SKM-1 (cell line): Measurements from ENCODE around the gene COLGALT1.
"Not testable (repeated sequence)": the region's sequence is repeated elsewhere in the genome, so short reads cannot be mapped to it uniquely, and the experiment has no call there.

Experiments
- DNase-seq: peaks from one replicate; lab custom pipeline; 2025; ENCODE audit not compliant: unreplicated experiment; lab: John Stamatoyannopoulos, UW

Gene COLGALT1

DNA sequence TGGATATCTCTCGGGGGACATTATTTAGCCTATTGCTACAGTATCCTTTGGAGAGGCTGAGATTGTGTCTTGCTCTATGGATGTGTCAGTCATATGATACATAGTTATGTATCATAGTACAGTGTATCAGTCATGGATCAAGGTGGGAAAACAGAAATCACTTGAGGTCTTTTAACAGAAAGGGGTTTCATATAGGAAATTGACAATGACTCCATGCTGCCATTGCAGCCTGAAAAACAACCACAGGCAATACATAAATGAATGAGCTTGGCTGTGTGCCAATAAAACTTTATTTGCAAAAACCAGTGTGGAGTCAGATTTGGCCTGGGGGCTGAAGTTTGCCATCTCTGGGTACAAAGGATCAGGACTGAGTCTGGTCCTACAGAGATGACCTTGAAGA, 35.4 kb downstream of the COLGALT1 start:
- DNase-seq = no peak

DNA sequence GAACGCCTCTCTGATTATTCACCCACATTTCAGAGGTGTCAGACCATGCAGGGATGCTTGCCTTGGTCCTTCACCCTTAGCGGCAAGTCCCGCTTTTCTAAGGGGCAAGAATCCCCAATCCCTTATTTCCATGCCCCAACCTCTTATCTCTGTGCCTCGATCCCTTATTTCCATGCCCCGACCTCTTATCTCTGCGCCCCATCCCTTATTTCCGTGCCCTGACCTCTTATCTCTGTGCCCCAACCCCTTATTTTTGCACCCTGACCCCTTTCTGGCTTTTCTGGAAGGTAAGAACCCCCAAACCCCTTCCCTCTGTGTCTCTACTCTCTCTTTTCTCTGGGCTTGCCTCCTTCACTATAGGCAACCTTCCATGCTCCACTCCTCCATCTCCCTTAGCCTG, 38.8 kb downstream of the COLGALT1 start:
- not testable (repeated sequence) for DNase-seq

DNA sequence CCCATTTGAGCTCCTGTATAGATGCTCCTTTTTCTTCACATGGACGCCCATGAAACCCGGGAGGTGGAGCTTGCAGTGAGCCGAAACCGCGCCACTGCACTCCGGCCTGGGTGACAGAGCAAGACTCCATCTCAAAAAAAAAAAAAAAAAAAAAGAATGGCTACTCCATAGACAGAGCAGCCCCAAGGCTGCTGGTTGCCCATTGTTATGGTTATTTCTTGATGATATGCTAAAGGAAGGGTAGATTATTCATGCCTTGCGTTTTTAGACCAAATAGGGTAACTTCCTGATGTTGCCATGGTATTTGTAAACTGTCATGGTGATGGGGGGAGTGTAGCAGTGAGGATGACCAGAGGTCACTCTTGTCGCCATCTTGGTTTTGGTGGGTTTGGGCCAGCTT, 42.6 kb downstream of the COLGALT1 start:
- DNase-seq = not testable (repeated sequence)

DNA sequence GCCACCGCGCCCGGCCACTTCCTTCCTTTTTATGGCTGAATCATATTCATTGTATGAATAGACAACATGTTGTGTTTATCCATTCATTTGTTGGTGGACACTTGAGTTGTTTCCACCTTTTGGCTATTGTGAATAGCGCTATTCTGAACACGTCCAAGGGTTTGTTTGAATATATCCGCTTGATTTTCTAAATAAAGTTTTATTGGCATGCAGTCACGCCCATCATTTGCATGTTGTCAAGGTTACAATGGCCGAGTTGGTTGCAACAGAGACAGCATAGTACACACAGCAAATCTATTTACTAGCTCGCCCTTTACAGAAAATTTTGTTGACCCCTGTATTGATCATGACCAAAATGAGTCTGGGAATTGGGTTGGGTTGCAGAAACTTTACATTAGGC, 43.5 kb downstream of the COLGALT1 start:
- no peak for DNase-seq

DNA sequence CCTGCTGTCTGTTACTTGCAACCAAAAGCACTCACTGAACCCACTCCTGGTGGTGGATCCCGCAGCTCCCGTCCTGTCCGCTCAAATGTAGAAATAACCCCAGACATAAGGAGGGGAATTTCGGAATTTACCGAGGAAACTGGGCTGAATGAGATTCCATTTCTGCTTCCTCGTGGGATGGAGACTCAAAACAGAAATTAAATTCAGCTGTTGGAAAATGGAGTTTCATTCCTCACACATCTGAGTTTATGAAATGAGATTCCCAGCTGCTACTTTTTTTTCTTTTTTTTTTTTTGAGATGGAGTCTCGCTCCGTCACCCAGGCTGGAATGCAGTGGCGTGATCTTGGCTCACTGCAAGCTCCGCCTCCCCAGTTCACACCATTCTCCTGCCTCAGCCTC, 44.3 kb downstream of the COLGALT1 start:
- no peak for DNase-seq

DNA sequence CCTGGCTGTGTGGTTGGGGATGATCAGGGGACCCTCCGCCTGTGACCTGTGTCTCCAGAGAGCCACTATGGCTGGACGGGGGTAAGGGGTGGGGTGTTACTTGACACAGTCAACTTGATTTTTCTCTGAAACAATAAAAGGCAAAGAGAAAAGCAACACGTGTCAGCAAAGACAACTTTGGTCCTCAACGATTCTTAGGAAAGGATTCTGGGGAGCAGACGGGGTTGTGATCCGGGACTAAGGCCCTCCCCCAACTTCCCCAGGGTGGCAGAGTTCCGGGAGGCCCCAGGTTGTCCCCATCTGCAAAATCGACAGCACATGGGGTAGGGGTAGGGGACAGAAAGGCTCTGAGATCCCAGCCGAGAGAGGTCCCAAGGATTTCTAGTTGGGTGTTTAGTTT, 46.2 kb downstream of the COLGALT1 start:
- DNase-seq = no peak

DNA sequence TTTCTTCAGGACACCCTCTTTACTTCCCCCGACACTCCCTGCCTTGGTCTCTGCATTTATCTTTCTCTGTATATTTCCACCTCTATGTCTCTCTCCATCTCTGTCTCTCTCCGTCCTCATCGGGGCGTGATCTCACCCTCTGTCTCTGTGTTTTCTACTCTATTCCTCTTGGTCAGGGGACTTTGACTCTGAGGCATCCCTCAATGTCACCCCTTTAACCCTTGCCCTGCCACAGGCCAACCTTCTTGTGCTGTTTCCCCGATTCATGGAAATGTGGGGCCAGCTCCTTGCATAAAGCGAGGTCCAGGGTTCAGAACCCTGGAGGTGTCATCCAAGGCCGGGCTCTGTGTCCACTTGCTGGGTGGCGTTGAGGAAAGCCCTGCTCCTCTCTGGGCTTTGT, 46.8 kb downstream of the COLGALT1 start:
- no peak for DNase-seq

DNA sequence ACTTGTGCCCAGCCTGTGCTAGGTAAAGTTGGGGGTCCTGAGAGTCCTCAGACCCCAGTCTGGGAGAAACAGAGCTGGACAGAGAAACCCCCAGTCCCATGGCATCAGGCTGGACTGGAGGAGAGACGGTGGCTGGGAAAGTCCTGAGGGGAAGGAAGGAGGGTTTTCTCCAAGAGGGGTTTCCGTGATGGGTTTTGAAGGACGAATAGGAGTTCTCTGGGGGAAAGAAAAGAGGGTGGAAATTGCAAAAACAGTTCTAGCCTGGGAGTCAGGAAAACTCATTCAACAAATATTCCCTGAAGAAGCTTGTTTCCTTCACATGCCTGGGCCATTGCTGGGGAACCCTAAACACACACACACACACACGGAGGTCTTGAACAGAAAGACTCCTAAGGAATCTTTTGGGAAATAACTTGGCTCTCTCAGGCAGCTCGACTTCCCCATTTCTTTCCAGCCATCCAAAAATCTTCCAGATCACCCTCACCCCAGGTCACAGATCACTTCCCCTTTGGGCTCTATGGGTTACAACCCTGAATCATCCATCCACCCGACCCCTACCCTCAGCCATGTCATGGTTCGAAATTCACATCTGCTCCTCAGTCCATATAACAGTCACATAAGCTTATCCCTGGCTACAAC, 47.5 kb downstream of the COLGALT1 start:
- no peak for DNase-seq

DNA sequence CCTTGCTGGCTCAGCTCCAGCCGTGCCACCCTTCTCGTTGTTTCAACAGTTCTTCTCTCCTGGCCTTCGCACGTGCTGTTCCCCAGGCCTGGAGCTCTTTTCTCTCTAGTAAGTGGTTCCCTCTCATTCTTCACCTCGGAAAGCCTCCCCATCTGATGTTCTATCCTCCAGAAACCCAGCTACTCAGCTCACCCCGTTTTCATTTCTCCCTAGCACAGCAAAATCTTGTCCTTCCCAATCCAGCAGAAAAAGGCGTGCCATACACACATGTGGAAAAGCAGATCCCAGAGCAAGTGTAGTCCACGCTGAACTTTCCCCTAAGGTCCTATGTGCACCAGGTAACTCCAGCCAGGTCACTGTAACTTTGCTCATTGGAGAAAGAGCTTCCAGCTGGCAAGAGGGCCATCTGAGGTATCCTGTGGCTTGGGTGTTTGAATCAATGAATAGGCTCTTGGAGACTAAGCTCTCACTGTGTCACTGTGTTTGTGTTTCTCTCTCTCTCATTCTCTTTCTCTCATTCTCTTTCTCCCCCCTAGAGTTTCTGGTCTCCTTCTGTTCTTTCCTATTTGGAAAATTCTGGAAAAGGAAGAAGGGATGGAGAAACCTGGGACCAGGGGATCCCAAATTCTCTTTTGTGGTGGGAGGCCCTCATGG, 49.0 kb downstream of the COLGALT1 start:
- DNase-seq = no peak

DNA sequence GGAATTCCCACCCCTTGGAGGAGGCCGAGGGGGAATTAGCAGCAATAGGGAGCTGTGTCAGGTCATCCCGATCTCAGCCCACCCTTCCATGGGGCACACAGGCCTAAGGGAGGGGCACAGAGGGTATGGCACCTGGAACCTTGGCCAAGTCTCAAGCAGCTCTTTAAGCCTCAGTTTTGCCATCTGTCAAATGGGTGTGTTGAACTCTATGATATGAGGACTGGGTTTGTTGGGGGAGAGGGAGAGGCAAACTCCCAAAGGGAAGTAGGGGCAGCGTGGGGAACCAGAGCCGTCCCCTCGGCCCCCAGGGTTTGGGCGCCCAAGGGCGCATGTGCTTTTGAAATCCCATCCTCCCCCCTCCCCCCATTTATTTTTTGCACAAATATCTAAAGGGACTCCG, 49.7 kb downstream of the COLGALT1 start:
- DNase-seq = no peak

DNA sequence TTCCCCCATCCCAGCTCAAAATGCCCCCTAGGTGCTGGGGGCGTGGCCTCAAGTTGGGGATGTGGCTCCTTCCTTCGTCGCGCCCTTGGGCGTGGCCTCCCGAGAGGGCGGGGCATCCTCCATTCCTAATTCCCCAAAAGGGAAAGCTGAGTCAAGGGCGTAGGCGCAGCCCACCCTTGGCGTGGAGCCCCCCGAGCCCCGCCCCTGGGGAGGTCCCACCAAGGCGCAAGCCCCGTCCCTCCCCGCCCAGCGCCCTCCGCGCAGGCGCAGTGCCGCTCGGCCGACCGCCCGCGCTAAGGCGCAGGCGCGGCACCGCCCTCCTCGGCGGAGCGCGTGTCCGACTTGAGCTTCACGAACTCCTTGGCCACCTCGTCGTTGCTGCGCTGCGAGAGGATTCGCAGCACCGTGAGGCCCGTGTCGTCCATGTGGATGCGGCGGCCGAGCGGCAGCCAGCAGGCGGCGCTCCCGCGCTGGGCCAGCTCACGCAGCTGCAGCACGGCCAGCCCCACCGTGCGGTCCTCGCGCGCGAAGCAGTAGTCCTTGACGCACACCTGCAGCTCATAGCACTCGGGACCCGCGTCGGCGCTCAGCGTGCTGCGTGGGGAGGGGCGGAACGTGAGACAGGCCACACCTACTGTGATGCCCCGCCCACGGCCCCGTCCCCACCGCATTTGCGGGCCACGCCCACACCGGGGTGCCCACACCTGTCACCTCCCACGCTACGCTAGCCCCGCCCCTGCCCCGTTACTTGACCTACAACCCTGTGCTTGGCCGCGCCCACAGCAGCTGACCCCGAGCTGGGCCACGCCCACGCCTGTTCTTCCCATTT, 50.5 kb downstream of the COLGALT1 start:
- peak; percentile 75 for DNase-seq

DNA sequence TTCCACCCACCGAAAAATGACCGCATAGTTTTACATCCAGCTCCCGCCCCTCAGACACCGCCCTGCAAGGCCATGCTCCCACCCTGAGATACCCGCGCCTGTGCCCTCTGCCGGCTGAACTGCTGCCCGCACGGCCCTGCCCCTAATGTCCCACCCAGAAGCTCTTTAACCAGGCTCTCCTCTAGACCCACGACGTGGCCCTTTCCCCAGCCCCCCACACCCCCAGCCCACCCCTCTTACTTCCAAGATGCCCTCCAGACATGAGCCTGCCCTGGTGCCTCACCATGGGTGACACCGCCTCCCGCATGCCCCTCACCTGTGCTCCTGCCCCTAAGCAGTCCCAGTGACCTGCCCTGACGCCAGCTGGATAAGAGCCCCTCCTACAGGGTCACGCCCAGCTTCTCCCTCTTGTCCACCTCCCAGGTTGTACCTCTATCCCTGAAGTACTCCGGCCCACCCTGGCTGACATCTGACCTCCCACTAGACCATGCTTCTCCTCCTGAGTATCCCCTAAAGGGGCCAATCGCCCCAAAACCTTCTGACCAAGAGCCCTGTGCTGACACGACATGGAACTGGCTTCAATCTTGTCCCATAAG, 51.2 kb downstream of the COLGALT1 start:
- DNase-seq = no peak

DNA sequence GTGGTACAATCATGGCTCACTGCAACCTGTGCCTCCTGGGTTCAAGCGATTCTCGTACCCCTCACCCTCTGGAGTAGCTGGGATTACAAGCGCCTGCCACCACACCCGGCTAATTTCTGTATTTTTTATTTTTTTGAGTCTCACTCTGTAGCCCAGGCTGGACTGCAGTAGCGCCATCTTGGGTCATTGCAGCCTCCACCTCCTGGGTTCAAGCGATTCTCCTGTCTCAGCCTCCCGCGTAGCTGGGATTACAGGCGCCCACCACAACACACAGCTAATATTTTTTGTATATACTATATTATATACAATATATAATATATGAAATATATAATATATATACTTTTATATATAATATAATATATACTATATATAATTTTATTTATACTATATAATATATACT, 52.5 kb downstream of the COLGALT1 start:
- no peak for DNase-seq

DNA sequence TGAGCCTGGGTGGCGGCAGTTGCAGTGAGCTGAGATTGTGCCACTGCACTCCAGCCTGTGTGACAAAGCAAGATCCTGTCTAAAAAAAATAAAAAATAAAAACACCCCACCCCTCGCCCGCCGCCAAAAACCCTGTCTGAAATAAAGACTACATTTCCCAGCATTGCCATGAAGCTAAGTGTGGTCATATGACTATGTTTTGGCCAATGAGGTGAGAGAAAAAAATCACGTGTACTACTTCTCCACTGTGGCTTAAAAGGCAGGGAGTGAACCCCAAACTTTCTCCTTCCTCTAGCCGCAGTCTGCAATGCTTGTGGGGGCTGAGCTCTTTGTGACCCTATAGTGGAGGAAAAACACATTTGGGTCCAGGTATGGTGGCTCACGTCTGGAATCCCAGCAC, 54.9 kb downstream of the COLGALT1 start:
- no peak for DNase-seq

DNA sequence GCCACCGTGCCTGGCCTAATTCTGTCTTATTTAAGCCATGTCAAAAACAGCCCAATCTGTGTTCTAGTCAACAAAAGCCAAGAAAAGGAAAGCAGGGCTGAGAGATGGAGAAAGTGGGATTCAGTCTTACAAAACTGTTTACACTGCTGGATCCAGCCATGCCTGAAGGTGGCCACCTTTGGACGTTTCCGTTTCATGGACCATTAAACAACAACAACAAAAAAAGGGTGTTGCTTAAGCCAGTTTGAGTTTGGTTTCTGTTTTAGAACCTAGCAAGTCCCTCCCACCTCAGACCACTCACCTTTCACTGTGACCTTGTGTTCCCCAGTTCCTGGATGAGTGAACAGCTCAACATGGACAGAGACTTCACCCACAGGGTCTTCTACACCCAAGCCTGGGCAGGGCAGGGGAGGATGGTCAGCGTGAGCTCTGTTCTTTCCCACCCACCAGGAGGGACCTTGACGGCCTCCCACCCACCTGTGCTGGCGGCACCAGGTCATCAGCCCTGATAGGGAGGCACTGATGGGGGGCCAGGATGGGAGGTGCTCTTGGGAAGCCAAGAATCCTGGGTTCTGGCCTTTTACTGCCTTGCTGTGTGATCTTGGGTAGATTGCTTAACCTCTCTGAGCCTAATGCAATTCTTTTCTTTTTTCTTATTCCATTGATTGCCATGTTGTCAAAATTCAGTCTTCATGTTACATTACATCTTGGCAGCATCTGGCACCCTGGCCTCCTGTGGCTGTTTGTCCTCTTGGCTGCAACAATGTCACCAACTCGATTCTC, 56.2 kb downstream of the COLGALT1 start:
- no peak for DNase-seq

DNA sequence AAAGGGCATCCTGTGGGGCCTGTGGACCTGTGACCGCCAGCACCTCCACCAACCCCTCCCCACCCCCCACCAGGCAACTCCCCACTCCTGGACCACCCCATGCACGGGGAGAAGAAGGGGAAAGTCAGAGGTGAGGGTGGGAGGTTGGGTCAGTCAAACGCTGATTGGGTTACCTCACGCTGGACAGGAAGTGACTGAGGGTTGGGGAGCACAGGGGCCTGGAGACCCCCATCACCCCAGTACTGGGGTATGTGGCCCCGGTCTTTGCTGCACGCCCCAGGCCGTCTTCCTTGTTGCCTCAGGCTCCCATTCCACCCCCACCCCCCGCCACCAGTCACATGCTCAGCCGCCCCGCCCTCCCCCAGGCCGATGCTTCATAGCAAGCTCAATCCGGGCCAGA, 59.0 kb downstream of the COLGALT1 start:
- no peak for DNase-seq

DNA sequence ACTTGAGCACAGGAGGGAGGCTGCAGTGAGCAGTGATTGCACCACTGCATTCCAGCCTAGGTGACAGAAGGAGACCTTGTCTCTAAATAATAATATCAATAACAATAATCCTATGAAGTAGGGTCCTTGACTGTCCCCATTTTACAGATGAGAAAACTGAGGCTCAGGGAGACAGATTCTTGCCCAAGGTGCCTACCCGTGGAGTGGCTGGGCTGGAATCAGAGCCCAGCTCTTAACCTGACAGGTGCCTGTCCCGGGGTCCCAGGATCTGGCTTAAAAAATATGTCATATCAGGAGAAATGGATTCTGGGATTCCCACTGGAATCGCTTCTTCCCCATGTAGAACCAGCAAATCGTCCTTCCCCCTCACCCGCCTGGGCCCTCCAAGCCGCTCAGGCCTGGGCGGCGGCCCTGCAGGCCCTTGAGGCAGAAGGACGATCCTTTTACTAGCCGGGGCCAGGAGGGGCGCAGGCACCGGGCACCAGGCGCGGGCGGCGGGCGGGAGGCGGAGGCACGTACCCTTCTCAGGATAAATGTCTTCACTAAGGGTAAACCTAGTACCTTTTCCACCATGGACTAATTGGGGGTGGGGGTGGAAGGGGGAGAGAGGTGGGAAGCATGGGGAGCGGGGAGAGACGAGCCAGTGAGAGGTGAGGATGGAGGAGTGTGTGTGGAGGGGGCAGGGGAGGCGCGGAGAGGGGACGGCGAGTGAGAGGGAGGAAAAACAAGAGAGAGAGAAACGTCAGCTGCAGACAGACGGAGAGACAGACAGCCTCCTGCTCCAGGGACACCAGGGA, 60.6 kb downstream of the COLGALT1 start:
- no peak for DNase-seq

DNA sequence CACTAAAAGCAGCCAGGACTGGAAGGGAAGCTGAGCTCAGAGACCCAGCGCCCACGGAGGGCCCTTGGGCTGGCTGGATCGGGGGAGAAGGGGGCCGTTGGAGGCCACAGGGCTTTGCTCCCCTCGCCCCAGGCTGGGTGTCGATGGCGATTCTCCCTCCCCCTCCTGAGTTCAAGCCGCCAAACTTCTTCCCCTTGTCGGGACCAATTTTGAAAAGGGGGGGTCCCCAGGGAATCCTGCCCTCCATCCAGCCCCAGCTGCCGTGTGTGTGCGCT, 61.2 kb downstream of the COLGALT1 start:
- DNase-seq = no peak

DNA sequence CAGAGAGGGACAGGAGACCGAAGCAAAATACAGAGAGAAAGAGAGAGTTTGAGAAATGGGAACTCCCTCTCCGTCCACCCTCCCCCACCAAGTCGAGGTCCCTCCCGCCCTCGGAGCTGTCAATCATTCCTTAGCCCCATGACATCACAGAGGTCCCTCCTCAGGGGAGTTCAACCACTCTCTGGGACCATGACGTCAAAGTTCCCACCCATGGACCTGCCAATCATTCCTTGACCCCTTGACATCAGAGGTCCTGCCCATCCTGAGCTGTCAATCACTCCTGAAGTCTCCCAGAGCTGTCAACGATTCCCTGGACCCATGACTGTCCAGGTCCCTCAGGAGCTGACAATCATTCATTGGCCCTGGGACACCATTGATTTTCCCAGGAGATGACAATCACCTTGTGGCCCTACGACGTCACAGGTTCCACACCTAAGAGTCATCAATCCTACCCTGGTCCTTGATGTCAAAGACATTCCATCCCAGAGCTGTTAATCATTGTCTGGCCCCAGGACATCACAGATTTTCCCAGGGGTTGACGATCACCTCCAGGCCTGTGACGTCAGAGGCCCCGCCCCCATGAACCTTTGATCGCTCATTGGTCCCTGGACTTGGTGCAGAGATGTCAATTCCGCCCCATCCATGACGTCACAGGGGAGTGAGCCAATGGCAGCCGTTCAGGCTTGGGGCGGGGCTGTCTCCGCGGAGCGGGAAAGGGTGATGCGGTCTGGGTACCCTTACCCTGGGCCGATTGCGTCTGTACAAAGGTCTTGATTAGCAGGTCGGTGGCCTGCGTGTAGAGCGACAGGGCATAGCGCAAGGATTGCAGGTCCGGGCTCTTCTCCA, 61.7 kb downstream of the COLGALT1 start:
- no peak for DNase-seq

DNA sequence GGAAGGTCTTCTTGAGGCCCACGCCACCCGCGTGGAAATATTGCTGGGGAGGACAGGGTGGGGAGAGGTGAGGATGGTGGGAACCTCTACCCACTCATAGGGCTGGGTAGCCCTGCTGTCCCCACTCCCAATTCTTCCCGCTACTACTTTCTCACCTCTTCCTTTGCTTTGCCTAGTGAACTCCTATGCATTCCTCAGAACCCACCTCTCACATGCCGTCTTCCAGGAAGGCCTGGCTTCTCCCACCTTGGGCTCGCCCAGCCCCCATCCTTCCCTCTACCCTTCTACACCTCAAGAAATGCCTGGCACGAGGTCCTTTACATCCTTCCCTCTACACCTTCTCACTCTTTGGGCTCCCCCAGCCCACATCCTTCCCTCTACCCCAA, 62.4 kb downstream of the COLGALT1 start:
- no peak for DNase-seq
